ENCODE measurements around the gene ZNF654.
"Not testable (repeated sequence)": the region's sequence is repeated elsewhere in the genome, so short reads cannot be mapped to it uniquely, and the experiment has no call there.

The ZNF654 gene

DNA sequence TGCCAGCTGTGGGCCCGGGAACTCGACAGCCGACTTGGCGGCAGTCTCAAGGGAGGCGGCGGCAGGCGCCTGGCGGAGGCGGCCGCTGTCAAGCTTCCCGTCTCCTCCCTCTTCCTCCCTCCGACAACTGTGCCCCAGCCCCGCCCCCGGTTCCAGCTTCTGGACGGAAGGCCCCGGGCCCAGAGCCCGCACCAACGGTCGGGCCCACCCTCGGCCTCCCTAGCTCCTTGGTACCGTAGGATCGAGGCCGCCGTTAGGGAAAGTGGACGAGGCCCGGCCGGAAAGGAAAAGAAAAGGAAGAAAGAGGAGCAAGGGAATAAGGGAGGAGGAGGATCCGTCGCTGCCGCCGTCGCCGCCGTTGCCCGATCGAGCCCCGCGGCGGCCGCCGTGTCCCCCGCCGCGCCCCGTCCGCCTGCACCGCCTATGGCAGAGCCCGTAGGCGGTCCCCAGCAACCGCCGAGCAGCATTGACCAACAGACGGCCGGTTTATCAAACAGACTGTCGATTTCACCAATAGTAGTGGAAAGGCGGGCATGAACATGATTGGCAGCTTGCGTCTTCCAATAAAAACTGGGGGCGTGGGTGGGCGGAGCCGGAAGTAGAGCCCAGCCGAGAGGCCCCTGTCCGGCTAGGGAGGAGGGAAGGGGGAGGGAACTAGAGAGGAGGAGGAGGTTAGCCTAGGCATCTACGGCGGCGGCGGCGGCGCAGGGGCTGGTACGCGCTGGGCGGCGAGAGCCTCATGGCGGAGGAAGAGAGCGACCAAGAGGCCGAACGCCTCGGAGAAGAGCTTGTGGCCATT lies at the start of gene ZNF654, which contains the start of gene CGGBP1:
ZNF654 (plus strand) TSS at position 675 of the 799 bp plus-strand sequence; CDS start at position 740, 65 bp downstream.
CGGBP1 (minus strand) TSS at position 425 of the 799 bp plus-strand sequence. CDS start 3,029 bp downstream, outside the sequence.
- peak; percentile 98 for DNase-seq

DNA sequence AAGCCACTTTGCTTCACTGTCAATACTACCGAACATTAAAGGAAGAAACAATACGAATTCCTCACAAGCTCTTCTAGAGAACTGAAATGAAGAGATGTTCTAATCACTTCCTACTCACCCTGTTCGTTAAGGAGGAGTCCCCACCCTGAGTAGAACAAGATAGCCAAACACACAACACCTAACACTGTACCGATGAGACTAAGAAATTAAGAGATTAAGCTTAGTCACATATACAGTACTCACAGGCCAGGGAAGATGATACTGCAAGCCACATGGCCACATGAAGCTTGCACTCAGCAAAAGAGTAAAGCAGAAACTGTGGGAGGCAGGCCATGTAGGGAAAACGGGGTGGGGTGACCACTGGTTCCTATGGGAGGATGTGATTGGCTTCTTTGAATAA lies 48.2 kb upstream of the ZNF654 start:
- no peak for DNase-seq

DNA sequence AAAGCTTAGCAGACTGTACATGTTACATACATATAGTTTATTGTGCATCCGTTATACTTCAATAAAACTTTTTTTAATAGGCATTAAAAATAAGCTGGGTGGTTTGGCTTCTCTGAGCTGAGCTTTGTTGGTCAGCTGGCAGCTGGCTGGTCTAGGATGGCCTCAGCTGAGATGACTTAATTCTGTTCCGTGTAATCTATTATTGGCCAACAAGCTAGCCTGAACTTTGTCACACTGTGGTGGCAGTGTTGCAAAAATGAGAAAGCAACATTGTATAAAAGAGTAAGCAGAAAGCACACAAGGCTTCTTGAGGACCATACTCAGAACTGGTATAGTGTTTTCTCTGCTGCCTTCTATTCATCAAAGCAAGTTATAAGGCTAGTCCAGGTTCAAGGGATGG lies 45.5 kb upstream of the ZNF654 start:
- no peak for DNase-seq

DNA sequence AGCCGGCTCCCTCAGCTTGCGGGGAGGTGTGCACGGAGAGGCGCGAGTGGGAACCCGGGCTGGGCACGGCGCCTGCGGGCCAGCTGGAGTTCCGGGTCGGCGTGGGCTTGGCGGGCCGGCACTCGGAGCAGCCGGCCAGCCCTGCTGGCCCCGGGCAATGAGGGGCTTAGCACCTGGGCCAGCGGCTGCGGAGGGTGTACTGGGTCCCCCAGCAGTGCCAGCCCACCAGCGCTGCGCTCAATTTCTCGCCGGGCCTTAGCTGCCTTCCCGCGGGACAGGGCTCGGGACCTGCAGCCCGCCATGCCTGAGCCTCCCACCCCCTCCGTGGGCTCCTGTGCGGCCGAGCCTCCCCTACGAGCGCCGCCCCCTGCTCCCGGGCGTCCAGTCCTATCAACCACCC lies 43.4 kb upstream of the ZNF654 start:
- not testable (repeated sequence) for DNase-seq

DNA sequence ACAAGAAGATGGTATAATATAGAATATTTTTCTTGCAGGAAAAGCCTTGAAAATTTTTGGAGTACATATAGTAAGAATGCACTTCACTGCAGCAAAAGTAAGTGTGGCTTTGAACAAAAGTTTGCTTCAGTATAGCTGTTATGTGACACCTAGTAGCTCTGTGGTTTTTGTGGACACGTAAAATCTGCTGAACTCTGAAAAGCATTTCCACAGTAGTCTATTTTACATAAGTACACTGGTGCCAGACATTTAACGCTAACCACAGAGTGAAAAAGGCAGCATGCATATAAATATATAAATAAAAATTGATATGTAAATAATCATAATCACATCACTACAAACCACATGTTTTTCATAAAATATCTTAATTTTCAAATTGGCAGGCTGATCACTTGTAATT lies 40.0 kb upstream of the ZNF654 start:
- DNase-seq, result no peak

DNA sequence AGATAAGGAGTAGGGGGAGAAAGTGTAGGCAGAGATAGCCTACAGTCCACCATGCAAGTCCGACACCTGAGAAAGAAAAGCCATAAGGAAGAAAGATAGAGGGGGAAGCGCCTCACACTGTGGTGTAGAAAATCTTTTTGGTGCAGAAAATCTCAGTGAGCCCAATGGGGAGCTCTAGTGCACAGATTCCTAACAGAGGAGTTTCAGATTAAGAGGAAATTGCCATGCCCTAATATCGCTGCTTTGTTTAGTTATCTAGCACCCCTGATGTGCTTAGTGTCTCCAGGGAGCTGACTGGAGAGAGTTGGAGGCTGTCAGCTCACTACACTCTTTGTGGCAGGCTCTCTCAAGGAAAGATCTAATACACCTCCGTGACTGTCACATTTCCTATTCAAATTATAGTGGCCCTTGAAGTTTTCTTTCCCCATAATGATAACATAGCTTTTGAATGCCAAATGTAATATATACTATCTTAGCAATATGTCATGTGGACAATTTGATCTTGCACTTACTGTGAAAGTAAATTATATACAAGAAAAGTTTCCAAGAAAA lies 34.0 kb upstream of the ZNF654 start:
- no peak for DNase-seq

DNA sequence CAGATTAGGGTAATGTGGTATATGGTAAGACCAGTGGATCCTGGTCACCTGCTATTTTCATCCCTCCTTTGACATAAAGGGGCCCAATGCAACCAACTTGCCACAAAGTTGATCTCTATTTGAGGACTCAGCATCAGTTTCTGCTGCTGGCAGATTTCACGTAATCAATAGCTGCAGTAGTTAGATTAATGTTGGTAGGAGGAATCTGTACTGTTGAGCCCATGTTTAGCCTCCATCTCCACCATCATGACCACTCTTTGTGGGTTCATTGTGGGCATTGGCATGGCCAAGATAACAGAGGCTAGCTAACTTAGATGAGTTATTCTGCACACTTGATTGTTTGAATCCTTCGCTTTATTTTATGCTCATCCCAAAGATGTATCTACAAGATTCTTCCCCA lies 30.2 kb upstream of the ZNF654 start:
- no peak for DNase-seq

DNA sequence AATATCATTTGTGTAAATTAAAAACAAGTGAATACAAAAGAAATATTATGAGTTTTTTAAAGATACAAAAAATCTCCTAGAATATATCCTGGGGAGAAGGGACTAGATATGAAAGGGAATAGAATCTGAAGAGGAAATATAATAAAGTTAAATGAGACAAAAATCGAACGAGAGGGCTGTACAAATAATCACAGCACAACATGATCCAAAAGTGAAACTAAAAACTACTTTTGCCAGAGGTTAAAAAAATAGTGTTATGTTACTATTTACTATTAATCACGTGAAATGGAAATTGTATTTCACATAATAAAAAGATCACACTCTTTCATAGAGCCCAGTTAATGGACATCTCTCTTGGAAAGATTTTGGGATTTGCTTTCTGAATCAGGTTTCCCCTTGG lies 28.8 kb upstream of the ZNF654 start:
- DNase-seq, result no peak

DNA sequence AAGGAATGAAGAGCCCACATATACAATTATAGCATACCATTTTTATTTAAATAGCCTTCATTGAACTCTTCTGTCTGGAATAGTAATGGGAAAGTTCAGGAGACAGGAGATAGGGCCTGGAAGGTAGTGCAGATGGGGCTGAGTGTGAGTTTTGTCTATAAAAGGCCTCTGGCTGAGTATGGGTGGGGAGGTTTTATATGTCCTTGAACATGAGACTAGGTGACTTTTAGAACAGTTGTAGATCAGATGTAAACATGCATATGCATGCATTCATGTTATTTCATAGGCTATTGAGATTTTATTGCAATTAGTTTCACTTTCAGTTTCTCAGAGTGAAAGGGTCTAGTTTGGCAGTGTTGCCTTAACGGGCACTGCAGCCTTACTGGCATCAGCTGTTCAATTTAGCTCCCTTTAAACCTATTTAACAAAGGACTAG lies 27.4 kb upstream of the ZNF654 start:
- DNase-seq, result peak; percentile 28

DNA sequence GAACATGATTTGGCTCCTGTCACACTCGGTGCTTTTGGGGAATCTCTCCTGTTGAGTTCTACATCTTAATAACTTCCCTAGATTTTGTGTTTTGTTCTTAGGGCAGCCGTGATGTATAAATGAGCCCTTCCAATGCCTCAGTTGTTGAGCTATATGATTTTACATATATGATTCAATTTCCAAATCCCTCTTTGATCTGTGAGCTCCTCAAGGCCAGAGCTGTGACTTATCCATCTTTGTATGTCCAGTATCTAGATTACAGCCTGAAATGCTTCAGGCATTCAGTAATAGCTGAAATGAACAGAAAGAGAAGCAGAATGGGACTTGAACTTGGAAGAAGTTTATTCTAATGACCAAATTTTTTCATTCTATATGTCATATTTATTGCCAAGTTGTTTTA lies 26.8 kb upstream of the ZNF654 start:
- no peak for DNase-seq

DNA sequence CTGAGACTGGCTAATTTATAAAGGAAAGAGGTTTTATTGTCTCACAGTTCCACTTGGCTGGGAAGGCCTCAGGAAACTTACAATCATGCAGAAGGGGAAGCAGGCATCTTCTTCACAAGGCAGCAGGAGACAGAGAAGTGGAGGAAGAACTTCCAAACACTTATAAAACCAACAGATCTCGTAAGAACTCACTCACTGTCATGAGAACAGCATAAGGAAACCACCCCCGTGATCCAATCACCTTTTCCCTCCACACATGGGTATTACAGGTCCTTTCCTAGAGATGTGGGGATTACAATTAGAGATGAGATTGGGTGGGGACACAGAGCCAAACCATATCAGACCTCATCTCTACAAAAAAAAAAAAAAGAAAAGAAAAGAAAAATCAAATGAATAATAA lies 26.0 kb upstream of the ZNF654 start:
- DNase-seq, result no peak

DNA sequence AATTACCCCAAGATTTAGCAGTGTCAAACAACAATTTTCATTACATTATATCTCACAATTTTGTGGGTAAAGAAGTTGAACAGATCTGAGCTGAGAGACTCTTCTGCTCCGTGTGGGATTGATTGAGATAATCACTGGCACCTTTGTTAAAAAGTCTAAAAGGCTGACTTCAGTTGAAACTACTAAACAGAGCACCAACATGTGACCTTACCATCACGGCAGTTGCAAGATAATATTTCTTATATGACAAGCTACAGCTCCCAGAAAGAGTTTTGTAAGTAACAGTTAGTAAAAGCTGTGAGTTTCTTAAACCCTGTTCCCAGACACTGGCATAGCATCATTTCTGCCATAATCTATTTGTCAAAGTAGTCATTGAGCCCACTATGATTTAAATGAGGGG lies 25.2 kb upstream of the ZNF654 start:
- DNase-seq, result no peak

DNA sequence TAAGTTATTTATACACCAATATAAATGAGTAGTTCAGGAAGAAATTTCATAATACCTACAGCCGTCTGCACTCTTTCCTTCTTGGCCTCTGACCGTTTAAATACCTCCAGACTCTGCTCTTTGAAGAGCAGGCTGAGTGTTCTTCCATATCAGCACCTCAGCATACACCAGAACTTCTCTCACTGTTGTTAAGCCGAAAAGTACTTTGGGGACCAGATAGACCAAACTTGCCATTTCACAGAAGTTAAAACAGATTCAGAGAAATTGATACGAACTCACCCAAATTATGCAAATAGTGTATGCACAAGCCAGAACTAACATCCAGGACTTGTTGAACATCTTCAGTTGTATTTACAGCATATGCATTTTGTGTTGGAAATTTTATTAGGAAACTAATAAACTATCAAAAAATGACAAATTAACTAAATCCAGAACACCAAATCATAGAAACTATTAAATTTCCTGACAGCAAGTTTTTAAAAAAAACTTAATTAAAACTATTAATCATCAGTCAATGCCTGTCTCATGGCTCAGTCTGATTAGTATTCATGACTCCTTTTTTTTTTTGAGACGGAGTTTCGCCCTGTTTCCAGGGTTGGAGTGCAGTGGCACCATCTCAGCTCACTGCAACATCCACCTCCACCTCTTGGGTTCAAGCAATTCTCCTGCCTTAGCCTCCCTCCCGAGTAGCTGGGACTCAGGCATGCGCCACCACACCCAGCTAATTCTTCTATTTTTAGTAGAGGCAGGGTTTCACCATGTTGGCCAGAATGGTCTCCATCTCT lies 24.4 kb upstream of the ZNF654 start:
- no peak for DNase-seq

DNA sequence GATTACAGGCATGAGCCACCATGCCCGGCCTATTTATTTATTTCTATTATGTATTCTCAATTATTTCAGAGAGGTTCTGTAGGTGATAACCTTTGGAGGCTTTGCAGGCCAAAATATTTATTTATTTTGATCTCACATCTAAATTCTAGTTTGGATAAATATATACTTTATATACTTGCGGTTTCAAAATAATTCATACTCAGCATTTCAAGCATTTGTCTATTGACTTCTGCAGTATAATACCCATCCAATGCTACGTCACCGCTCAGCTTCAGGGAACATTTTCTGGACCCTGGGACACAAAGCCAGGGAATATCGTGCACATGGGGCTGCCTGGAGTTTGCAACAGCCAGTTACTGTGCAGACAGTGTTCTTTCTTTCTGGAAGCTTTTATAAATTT lies 22.8 kb upstream of the ZNF654 start:
- DNase-seq, result no peak

DNA sequence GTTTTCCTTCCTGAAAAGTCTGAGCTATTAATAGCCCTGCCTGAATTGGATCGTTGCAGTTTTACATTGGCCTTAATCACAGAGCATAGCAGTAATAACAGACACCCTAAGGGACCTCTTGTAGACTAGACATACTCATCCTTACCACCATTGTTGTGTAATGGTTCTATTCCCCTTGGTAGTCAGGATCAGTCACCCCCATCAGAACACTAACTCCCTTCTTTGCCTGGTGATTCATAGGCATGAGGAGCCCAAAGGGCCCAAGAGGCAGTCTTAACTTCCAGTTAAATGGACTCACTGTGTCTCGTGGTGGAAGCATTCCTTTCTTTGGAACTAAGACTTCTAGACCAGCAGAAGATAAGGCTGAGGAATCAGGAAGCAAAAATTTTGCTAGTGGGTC lies 20.5 kb upstream of the ZNF654 start:
- no peak for DNase-seq

DNA sequence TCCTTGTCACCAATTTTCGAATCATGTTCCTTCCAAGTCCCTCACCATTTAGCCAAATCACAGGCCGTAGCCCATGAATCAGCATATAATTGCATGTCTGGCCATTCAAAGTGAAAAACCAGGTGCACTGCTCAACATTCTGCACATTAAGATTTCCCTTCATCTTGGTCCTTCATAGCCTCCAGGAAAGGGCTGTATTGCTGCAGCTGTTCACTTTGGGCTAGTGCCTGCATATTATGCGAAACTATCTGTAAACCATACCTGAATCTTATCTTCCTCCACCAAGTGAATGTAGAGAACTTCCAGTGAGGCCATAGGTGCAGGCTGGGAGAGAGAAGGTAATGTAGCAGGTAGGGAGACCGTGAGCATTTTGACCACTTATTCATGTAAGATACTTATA lies 18.5 kb upstream of the ZNF654 start:
- DNase-seq, result no peak

DNA sequence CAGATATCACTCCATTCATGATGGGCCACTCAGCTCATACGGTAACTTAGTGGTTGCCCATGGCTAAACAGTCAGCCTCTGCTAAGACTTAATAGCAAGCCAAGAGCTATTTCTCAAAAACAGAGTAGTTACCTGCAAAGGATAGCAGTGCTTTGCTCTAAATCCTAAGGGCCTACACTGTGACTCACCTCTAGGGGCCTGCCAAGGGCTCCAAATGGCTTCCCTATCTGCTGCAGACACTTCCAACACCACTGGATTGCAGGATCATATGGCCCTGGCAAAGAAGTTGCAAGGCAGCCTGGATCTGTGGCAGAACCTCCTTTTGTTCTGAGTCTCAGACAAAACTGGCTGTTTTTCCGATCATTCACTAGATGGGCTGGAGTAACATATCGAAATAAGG lies 18.1 kb upstream of the ZNF654 start:
- DNase-seq, result no peak

DNA sequence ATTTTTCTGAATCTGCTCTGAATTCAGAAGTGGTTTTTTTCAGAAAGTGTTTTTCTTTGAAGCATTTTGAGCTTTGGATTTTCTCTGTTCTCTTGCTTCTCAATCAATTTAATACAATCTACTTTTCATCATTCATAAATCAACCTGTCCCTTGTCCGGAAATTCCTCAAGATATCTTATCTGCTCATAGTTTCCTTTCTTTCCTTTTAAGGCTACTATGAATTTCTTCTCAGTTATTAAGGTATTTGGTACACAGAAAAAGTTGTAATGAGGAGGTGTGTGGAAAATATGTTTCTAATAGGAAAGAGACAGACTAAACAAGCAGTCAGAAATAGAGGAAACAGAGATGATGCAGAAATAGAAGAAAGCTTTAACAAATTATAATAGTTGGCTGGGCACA lies 14.6 kb upstream of the ZNF654 start:
- DNase-seq, result no peak

DNA sequence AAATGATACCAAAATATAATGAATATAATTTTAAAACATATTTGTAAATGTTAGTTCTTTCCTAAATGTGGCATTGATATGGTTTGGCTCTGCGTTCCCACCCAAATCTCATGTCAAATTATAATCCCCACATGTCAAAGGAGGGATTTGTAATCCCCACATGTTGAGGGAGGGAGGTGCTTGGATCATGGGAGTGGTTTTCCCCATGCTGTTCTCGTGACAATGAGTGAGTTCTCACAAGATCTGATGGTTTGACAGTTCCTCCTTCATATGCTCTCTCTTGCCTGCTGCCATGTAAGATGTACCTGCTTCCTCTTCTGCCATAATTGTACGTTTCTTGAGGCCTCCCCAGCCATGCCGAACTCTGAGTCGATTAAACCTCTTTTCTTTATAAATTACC lies 12.3 kb upstream of the ZNF654 start:
- no peak for DNase-seq

DNA sequence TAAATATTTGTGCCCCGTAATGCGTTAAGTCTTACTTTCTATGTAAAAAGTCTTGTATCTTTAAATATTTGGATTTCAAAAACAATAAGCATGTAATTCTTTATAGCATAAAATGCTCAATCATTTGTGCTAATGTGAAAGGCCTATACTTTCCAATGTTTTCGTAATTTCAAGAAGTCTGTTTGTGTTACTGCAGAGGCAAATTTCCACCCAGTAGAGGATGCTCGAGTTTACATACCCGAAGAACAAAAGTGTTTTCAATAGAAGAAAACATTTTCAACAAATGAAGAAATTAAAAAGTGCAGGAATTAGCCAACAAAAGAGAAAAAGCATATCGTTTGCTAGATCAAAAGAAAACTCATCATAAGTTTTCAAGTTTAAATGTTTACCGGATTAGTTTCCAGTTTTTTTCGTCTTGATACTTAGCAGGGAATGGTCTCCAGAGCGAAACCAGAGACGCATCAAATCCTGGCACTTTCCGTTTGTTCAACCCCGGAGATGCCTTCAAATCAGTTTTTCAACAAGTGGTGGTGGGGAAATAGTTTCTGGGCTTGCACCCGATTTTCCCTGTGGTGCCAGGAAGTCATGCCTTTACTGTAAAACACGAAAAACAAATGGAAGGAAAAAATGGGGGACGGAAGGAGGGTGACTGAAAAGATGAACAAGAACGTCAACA lies 1.3 kb upstream of the ZNF654 start:
- DNase-seq, result no peak

DNA sequence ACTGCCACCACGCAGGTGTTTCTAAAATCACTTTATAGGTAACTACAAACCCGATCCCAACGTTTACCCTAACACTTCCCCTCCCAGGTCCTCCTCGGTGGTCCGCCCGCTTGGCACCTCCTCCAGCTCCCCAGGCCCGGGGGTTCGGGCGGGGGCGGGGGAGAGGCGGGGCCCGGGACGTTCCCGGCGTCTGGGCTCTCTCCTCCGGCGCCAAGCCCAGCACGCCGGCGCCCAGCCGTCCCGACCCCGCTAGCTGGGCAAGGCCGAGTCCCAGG lies 812 bp upstream of the ZNF654 start:
- DNase-seq, result no peak

DNA sequence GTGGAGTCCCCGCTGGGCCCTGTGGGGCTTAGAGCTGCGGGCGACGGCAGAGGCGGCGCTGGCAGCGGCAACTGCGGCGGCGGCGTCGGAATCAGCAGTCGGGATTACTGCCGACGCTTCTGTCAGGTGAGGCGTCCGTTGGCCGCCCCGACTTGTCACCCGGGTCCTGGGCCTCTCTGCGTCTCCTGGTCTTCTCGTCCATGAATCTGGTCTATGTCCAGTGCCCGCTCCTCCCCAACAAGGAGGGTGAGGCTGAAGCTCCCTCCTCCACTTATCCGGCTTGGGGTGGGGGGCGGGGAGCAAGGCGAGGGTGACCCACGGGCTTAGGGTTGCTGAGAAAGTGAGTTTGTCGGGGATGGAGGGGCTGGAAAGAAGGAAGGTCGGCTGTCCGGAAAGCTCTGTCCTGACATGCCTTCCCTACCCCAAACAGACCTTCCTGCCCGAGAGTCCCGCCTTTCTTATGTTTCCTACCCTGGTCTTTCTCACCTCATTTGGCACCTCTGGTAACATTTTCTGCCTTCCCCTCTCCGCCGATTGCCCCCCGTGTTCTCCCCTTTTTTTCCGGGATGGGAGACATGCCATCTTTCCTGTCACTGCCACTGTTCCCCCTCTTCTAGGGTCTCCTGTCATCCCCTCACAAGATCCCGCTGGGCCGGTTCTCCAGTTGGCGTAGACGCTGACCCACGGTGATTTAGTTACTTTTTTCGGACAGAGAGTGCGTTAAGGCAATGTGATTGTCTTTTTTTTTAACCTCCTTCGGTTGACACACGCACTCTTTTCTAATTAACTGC lies 520 bp downstream of the ZNF654 start:
- DNase-seq, result no peak

DNA sequence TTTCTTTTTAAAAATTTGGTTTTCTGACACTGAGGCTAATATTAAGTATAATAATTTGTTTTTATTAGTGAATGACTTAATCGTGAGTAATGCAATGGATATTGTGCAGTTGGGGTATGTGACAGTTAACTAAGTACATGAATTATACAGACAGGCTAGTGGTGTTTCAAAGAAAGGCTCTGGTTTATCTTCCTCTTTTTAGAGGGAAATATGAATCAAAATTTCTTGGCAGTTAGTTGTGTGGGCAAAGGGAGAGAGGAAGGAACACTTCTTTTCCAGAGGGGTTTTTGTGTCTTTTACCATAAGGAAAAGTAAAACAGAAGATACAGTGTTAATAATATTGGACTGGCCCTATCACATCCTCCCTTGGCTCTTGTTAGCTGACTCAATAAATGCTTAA lies 2.7 kb downstream of the ZNF654 start:
- no peak for DNase-seq

Data from NCI-H1105 treated with DMSO at 0.1 percent for 48 hours (cell line).